Measurements from ENCODE around the gene MPND.

Gene MPND

DNA sequence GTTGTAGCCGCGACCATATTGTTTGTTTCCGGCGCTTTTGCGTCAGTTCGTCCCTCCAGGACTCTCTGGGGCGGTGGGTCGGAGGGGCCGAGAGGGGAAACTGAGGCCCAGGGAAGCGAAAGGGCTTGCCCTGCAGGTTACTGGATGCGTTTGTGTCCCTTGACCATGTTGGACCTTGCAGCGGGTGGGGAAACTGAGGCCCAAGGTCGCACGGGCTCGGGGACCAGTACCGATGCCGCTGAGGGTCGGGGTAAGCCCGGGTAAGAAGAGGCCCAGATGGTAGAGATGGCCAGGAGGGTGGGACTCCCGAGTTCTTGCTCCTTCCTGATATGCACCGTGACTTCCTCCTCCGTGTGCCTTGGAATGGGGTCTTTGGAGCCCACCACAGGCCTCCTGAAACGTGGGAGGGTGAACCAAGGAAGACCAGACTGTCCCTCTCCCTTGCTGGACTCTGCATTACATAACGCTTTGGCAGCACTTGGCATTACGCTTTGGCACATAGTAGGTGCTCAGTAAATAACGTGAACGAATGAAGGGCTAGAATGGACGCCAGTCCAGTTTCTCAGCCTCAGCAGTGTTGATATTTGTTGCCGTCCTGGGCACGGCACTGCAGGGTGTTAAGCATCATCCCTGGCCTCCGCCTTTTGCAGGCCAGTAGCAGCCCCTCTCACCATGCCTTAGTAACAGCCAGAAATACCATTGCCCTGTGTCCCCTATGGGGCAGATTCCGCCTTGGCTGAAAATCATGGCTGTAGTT is 59.8 kb downstream of the MPND start:
- TF ChIP-seq GLIS3 (CRISPR knock-in tag; IDR thresholded peaks at IDR 0.05) (no peak), ZNF8 (CRISPR knock-in tag; IDR thresholded peaks at IDR 0.05) (no peak), TOX (CRISPR knock-in tag; IDR thresholded peaks at IDR 0.05; ENCODE audit: borderline replicate concordance) (no peak), OSR1 (CRISPR knock-in tag; IDR thresholded peaks at IDR 0.05) (no peak), ESRRG (CRISPR knock-in tag; IDR thresholded peaks at IDR 0.05) (no peak), SNAI2 (CRISPR knock-in tag; IDR thresholded peaks at IDR 0.05) (no peak), TCF4 (CRISPR knock-in tag; IDR thresholded peaks at IDR 0.05; ENCODE audit: borderline replicate concordance) (no peak), ZFP3 (CRISPR knock-in tag; IDR thresholded peaks at IDR 0.05) (no peak), ZFP30 (CRISPR knock-in tag; IDR thresholded peaks at IDR 0.05) (no peak), ARNTL (CRISPR knock-in tag; IDR thresholded peaks at IDR 0.05; ENCODE audit: borderline replicate concordance, low read depth) (no peak), ISL1 (CRISPR knock-in tag; IDR thresholded peaks at IDR 0.05) (no peak), PPARA (CRISPR knock-in tag; IDR thresholded peaks at IDR 0.05; ENCODE audit: borderline replicate concordance) (no peak), BACH2 (CRISPR knock-in tag; IDR thresholded peaks at IDR 0.05; ENCODE audit: borderline replicate concordance) (no peak), RARB (CRISPR knock-in tag; IDR thresholded peaks at IDR 0.05) (no peak), ZC3H10 (CRISPR knock-in tag; IDR thresholded peaks at IDR 0.05) (no peak), ZNF70 (CRISPR knock-in tag; IDR thresholded peaks at IDR 0.05) (no peak)
- TF ChIP-seq, protein P1, sequence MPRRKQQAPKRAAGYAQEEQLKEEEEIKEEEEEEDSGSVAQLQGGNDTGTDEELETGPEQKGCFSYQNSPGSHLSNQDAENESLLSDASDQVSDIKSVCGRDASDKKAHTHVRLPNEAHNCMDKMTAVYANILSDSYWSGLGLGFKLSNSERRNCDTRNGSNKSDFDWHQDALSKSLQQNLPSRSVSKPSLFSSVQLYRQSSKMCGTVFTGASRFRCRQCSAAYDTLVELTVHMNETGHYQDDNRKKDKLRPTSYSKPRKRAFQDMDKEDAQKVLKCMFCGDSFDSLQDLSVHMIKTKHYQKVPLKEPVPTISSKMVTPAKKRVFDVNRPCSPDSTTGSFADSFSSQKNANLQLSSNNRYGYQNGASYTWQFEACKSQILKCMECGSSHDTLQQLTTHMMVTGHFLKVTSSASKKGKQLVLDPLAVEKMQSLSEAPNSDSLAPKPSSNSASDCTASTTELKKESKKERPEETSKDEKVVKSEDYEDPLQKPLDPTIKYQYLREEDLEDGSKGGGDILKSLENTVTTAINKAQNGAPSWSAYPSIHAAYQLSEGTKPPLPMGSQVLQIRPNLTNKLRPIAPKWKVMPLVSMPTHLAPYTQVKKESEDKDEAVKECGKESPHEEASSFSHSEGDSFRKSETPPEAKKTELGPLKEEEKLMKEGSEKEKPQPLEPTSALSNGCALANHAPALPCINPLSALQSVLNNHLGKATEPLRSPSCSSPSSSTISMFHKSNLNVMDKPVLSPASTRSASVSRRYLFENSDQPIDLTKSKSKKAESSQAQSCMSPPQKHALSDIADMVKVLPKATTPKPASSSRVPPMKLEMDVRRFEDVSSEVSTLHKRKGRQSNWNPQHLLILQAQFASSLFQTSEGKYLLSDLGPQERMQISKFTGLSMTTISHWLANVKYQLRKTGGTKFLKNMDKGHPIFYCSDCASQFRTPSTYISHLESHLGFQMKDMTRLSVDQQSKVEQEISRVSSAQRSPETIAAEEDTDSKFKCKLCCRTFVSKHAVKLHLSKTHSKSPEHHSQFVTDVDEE (CRISPR knock-in tag; IDR thresholded peaks at IDR 0.05) = no peak
- TF ChIP-seq, protein P2, sequence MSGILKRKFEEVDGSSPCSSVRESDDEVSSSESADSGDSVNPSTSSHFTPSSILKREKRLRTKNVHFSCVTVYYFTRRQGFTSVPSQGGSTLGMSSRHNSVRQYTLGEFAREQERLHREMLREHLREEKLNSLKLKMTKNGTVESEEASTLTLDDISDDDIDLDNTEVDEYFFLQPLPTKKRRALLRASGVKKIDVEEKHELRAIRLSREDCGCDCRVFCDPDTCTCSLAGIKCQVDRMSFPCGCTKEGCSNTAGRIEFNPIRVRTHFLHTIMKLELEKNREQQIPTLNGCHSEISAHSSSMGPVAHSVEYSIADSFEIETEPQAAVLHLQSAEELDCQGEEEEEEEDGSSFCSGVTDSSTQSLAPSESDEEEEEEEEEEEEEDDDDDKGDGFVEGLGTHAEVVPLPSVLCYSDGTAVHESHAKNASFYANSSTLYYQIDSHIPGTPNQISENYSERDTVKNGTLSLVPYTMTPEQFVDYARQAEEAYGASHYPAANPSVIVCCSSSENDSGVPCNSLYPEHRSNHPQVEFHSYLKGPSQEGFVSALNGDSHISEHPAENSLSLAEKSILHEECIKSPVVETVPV (CRISPR knock-in tag; IDR thresholded peaks at IDR 0.05) = no peak
- TF ChIP-seq, protein P3, sequence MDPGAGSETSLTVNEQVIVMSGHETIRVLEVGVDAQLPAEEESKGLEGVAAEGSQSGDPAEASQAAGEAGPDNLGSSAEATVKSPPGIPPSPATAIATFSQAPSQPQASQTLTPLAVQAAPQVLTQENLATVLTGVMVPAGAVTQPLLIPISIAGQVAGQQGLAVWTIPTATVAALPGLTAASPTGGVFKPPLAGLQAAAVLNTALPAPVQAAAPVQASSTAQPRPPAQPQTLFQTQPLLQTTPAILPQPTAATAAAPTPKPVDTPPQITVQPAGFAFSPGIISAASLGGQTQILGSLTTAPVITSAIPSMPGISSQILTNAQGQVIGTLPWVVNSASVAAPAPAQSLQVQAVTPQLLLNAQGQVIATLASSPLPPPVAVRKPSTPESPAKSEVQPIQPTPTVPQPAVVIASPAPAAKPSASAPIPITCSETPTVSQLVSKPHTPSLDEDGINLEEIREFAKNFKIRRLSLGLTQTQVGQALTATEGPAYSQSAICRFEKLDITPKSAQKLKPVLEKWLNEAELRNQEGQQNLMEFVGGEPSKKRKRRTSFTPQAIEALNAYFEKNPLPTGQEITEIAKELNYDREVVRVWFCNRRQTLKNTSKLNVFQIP (CRISPR knock-in tag; IDR thresholded peaks at IDR 0.05; ENCODE audit: borderline replicate concordance, low read depth) = no peak
- TF ChIP-seq, protein P4, sequence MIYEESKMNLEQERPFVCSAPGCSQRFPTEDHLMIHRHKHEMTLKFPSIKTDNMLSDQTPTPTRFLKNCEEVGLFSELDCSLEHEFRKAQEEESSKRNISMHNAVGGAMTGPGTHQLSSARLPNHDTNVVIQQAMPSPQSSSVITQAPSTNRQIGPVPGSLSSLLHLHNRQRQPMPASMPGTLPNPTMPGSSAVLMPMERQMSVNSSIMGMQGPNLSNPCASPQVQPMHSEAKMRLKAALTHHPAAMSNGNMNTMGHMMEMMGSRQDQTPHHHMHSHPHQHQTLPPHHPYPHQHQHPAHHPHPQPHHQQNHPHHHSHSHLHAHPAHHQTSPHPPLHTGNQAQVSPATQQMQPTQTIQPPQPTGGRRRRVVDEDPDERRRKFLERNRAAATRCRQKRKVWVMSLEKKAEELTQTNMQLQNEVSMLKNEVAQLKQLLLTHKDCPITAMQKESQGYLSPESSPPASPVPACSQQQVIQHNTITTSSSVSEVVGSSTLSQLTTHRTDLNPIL (CRISPR knock-in tag; IDR thresholded peaks at IDR 0.05; ENCODE audit: low read depth) = no peak
- no peak for ATAC-seq

DNA sequence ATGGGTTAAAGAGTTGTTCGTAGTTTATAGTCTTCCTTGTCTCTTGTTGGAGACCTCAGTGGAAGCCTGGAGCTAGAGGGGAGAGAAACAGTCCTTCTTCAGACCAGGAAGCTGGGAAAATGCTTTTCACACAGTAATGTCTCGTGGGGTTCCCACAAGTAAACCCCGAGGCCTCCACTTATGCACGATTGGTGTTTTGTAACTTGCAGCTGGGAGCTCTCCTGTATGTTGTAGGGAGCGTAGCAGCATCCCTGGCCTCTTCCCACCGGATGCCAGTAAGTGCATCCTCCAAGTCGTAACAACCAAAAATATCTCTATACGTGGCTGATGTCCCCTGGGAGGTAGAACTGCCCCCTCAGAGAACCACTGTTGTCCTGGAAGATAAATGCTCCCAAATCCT is 62.6 kb downstream of the MPND start:
- TF ChIP-seq ZNF8 (CRISPR knock-in tag; IDR thresholded peaks at IDR 0.05) (no peak), RARB (CRISPR knock-in tag; IDR thresholded peaks at IDR 0.05) (no peak), ZNF70 (CRISPR knock-in tag; IDR thresholded peaks at IDR 0.05) (no peak), ZFP3 (CRISPR knock-in tag; IDR thresholded peaks at IDR 0.05) (no peak), SNAI2 (CRISPR knock-in tag; IDR thresholded peaks at IDR 0.05) (no peak), ZNF565 (CRISPR knock-in tag; conservative IDR thresholded peaks at IDR 0.05; ENCODE audit: low read depth) (no peak), PPARA (CRISPR knock-in tag; IDR thresholded peaks at IDR 0.05; ENCODE audit: borderline replicate concordance) (no peak), TCF4 (CRISPR knock-in tag; IDR thresholded peaks at IDR 0.05; ENCODE audit: borderline replicate concordance) (no peak), BACH2 (CRISPR knock-in tag; IDR thresholded peaks at IDR 0.05; ENCODE audit: borderline replicate concordance) (no peak), ZC3H10 (CRISPR knock-in tag; IDR thresholded peaks at IDR 0.05) (no peak), ARNTL (CRISPR knock-in tag; IDR thresholded peaks at IDR 0.05; ENCODE audit: borderline replicate concordance, low read depth) (no peak), ISL1 (CRISPR knock-in tag; IDR thresholded peaks at IDR 0.05) (no peak)
- TF ChIP-seq, protein P2 (CRISPR knock-in tag; IDR thresholded peaks at IDR 0.05) = no peak
- TF ChIP-seq, protein P5, sequence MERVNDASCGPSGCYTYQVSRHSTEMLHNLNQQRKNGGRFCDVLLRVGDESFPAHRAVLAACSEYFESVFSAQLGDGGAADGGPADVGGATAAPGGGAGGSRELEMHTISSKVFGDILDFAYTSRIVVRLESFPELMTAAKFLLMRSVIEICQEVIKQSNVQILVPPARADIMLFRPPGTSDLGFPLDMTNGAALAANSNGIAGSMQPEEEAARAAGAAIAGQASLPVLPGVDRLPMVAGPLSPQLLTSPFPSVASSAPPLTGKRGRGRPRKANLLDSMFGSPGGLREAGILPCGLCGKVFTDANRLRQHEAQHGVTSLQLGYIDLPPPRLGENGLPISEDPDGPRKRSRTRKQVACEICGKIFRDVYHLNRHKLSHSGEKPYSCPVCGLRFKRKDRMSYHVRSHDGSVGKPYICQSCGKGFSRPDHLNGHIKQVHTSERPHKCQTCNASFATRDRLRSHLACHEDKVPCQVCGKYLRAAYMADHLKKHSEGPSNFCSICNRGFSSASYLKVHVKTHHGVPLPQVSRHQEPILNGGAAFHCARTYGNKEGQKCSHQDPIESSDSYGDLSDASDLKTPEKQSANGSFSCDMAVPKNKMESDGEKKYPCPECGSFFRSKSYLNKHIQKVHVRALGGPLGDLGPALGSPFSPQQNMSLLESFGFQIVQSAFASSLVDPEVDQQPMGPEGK (CRISPR knock-in tag; IDR thresholded peaks at IDR 0.05; ENCODE audit: borderline replicate concordance) = no peak
- TF ChIP-seq, protein P3 (CRISPR knock-in tag; IDR thresholded peaks at IDR 0.05; ENCODE audit: borderline replicate concordance, low read depth) = no peak
- no peak for ATAC-seq
